T1000 (cell line): ENCODE data around the gene SELENOH.
"Not testable (repeated sequence)": the region's sequence is repeated elsewhere in the genome, so short reads cannot be mapped to it uniquely, and the experiment has no call there.

Source experiments
- DNase-seq: peaks from one replicate; lab custom pipeline; 2025; ENCODE audit warnings: mixed read lengths; lab: John Stamatoyannopoulos, UW

The SELENOH gene, protein sequence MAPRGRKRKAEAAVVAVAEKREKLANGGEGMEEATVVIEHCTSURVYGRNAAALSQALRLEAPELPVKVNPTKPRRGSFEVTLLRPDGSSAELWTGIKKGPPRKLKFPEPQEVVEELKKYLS

DNA sequence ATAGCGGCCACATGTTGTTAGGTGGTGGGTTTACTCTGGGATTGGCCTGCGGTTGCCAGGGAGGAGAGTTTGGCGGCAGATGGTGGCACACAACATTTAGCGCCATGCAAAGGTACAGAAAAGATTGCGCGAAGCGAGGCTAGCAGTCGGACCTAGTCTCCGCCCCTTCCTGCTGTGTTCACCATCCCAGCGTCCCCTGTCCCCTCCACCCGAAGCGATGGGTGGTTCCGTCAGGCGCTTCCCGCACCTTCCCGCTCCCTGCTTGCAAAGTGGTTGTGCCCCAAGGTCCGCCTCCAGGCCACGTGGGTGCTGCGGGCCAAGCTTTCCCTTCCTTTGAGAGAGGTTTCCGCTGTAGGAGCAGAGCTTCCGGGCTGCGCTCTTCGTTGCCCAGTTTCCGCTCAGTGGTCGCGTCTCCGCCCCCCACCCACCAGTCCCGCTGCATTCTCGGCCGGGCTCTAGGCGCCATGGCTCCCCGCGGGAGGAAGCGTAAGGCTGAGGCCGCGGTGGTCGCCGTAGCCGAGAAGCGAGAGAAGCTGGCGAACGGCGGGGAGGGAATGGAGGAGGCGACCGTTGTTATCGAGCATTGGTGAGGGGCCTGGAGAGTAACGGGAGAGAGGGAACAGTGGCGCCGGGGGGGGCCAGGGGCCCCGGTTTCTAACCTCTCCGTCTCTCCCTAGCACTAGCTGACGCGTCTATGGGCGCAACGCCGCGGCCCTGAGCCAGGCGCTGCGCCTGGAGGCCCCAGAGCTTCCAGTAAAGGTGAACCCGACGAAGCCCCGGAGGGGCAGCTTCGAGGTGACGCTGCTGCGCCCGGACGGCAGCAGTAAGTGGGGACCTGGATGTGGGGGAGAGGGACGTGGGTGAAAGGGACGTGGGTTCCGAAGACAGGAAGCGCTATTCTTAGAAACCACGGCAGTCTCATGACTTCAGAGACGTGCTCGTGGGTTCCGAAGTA, at the start of gene SELENOH:
Gene SELENOH (plus strand): TSS at position 360 of the 955 bp plus-strand sequence. CDS start 105 bp downstream, at position 465.
- peak; percentile 92 for DNase-seq

DNA sequence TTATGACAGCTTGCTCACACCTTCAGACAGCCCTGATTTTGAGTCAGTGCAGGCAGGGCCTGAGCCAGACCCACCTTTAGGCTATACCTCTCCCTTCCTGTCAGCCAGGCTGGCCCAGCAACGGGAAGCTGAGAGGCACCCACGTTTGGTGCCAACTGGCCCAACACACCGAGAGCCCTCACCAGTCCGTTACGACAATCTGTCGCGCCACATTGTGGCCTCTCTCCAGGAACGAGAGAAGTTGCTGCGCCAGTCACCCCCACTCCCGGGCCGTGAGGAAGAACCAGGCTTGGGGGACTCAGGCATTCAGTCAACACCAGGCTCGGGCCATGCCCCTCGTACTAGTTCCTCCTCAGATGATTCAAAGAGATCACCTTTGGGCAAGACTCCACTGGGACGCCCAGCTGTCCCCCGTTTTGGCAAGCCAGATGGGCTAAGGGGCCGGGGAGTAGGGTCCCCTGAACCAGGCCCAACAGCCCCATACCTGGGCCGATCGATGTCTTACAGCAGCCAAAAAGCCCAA, 42.4 kb upstream of the SELENOH start:
- no peak for DNase-seq

DNA sequence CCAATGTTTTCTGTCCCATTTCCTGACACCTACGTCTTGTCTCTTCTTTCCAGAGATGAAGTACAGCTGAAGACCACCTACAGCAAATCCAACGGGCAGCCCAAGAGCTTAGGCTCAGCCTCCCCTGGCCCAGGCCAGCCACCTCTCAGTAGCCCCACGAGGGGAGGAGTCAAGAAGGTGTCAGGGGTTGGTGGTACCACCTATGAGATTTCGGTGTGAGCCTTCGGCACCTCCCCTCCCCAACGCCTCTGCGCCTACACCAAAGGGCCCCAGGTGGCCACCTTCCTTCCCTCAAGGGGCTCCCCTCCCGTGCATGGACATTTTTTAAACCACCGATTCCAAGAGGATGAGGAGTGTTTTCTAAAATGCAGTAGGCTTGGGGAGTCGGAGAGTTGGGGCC, 41.5 kb upstream of the SELENOH start:
- DNase-seq: no peak

DNA sequence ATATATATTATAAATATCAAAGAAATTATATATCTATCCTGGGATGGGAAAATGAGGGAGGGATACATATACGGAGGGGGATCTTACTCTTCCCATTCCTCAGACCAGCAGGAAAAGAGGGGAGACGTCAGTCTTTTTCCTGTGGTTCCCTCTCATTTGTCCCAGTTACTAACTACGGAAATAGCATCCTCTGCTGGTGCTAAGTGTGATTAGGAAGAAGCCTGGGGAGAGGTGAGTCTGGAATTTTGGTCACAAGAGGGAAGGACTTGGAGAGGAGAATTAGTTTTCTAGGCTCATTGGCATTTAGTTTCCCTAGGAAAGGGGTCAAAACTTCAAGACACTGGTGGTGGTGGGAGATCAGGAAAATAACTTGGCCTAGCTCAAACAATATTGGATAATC, 40.9 kb upstream of the SELENOH start:
- DNase-seq: no peak

DNA sequence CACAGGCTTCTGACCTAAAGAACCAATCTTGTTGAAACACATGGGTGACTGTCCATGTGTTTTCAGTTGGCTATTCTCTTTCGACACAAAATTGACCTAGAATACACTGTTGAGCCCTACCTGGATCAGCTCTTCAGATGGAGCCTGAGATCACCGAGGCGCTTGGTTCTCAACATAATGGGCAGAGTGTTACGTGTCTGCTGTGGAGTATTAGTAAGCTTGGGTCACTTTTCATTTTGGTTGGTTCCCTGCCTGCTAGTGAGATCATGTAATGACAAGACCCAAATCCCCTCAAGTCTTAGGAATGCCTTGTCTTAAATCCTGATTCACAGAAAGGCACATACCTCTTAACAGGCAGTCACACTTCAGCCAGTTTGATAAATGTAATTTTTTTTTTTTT, 38.0 kb upstream of the SELENOH start:
- DNase-seq: no peak

DNA sequence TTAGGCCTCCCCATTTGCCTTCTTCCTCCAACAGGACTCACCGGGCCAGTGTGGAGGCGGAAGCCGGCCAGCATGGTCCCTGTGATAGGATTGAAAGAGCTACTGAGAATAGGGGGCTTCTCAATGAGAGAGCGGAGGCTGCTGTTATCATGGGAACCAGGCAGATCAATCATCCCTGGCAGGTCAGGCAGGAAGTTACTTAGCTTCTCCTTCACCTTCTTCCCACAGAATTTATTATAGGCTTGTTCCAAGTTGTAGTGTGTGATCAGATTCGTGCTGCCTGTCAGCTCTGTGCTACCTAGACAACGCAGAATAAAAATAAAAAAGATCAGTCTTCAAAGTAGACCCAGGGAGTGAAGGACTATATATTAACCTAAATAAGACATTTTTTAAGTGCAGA, 36.4 kb upstream of the SELENOH start:
- DNase-seq: no peak

DNA sequence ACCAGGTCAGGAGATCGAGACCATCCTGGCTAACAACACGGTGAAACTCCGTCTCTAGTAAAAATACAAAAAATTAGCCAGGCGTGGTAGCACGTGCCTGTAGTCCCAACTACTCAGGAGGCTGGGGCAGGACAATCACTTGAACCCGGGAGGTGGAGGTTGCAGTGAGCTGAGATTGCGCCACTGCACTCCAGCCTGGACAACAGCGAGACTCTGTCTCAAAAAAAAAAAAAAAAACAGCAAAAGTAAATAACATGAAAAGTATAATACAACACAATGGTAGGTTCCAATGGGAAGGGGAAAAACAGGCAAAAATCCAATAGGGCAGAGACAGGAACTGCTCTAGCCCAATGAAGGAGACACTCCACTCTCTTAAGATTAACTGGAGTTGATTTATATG, 35.9 kb upstream of the SELENOH start:
- DNase-seq: not testable (repeated sequence)

DNA sequence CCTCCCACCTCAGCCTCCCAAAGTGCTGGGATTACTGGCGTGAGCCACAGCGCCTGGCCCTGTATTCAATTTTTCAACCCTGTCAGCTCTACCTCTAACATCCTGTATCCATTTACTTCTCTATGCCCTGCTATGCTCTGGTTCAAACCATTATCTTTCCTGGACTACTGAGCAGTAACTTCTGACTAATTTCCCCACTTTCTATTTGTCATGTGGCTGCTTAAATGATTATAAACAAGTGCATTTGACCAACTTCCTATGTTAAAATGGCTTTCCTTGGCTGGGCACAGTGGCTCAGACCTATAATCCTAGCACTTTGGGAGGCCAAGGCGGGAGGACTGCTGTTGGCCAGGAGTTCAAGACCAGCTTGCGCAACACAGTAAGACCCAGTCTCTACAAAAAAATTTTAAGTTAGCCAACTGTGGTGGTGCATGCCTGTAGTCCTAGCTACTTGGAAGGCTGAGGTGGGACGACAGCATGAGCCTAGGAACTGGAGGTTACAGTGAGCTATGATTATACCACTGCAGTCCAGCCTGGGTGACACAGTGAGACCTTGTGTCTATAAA, 31.4 kb upstream of the SELENOH start:
- DNase-seq: no peak

DNA sequence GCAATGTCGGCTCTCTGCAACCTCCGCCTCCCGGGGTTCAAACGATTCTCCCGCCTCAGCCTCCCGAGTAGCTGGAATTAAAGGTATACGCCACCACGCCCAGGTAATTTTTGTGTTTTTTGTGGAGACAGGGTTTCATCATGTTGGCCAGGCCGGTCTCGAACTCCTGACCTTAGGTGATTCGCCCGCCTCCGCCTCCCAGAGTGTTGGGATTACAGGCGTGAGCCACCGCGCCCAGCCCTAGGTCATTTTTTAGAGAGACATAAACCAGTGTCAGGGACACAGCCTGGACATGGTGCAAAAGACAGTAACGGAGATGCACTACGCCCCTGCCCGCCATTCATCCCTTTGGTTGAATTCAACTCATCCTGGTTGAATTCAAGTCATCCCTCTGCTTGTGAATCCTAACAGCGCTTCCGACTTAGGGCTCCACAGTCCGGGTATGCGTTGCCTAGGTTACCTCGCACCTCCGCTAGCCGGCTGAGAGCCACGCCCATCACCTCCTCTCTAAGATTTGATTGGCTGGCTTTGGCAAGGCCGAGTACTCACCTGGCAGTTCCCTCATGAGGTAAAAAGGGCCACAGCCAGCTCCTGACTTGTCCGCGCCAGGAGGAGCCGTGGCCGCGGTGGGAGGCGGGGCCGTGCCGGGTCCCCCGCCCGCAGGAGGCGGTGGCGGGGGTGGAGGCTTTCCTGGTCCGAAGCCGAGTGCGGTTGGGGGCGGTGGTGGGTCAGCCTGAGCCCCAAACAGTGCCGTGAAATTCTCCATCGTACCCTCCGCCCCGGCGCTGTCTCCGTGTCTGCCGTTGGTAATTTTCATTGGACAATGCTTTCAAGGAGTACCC, 29.7 kb upstream of the SELENOH start, which contains the start of gene MED19:
Gene MED19 (minus strand): TSS at position 802 of the 842 bp plus-strand sequence. CDS start 36 bp downstream, at position 766.
- DNase-seq: peak; percentile 69

DNA sequence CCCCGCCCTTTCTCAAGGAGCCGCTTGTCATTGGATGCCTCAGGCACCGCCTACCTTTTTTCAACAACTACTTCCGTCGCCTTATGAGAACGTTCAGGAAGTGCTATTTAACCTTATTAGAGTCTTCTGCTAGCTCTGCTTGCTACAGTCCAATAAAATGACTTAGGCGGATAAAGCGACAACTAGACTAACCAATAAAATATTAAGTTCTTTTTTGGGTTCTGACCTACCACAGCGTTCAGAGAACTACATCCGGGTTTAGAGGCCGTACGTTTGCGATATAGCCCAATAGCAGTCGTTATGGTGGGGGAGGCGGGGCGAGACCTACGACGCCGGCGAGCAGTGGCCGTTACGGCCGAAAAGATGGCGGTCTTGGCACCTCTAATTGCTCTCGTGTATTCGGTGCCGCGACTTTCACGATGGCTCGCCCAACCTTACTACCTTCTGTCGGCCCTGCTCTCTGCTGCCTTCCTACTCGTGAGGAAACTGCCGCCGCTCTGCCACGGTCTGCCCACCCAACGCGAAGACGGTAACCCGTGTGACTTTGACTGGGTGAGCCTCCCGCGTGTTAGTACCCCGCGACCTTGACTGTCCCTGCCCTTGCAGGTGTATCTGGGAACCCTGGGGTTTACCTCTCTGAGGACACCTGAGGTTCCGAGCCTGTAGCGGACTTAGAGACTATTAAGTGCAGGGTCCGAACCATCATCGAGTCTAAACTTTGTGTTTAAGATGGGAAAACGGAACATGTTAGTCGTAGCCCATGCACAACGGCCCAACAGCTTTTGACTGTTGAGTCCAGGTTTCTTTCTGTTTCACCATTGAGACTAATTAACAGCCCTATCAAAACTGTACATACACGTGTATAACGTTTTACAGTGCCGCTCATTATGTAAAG, 28.8 kb upstream of the SELENOH start, which contains the start of gene TMX2:
Gene TMX2 (plus strand): TSS at position 338 of the 895 bp plus-strand sequence. CDS start 26 bp downstream, at position 364.
- DNase-seq: peak; percentile 90

DNA sequence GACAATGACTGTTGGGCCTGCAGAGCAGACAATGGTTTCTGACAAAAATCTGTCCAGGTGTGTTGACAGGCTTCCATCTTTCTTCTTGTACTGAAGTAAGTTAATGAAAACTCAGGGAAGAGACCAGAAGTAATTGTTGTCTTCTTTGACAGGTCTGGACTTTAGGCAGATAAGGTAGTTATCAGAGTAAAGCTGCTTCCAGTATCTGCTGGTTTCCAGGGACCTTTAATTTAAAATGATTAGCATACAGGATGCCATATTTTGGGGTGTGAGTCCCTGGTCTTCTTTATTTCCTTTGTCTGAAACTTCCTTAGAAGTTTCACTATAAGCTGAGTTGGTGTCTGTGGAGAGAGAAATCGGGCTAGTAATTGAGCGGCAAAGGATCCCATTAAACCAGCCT, 27.5 kb upstream of the SELENOH start:
- DNase-seq: no peak

DNA sequence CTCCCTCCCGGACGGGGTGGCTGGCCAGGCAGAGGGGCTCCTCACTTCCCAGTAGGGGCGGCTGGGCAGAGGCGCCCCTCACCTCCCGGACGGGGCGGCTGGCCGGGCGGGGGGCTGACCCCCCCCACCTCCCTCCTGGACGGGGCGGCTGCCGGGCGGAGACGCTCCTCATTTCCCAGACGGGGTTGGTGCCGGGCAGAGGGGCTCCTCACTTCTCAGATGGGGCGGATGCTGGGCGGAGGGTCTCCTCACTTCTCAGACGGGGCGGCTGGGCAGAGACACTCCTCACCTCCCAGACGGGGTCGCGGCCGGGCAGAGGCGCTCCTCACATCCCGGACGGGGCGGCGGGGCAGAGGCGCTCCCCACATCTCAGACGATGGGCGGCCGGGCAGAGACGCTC, 24.6 kb upstream of the SELENOH start:
- DNase-seq: not testable (repeated sequence)

DNA sequence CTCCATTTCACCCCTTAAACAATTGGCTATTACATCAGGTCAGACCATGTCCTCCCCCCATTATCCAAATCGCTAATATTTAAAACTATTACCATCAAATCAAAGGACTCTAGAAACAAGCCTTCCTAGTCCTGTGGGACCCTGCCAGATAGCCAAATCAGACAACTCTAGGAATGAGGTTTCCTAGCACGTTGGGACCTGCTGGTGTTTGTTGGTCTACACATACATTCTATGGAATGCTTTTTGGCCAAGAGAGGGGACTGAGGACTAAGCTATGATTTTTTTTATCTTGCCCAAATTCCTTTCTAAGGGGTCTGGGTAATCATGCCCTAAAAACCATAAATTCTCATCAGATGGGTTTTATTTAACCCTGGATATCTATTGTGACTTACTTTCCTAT, 14.1 kb upstream of the SELENOH start:
- DNase-seq: no peak

DNA sequence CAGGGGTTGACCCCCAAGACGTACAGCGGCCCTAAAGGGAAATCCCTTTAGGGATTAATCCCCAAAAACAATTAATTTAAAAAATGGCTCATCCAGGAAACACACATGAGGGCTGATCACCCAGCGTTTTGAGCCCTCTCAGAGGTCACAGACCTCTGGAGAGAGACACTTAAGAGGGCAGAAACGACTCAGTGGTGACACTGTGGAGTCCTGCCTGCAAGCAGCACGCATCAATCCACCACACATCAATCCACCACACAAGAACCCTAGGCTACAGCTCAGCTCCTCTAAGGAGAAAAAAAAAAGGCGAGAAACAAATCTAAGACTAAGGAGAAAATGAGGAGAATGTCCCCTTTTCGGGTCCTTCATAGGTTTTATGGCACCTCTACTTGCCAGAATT, 12.5 kb upstream of the SELENOH start:
- DNase-seq: no peak

DNA sequence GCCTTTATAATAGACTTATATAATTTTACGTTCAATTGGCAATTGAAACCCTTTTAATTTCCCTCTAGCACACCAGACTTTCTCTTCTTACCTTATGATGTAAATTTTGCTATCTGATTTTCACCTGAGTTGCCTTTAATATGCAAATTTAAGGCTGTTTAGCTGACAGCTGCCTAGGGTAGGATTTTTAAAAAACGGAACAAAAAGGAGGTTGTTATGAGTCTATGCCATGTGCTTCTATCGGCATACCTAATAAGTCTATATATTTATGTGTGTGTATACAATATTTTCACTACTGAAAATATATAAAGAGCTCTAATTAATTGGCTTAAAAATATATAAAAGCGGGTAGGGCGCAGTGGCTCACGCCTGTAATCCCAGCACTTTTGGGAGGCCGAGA, 11.8 kb upstream of the SELENOH start:
- no peak for DNase-seq

DNA sequence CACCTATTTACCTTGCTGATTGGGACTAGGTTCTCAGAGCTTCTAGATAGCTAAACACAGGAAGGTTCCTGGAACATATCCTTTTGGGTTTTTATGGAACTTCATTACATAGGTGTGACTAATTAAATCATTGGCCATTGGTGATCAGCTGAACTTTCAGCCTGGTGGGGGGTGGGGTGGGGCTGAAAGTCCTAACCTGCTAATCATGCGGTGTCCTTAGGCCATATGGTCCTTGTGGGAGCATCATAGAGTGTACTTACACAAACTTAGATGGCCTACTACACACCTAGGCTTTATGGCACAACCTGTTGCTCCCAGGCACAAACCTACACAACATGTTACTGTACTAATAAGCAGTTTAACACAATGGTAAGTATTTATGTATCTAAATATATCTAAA, 8.6 kb upstream of the SELENOH start:
- DNase-seq: no peak

DNA sequence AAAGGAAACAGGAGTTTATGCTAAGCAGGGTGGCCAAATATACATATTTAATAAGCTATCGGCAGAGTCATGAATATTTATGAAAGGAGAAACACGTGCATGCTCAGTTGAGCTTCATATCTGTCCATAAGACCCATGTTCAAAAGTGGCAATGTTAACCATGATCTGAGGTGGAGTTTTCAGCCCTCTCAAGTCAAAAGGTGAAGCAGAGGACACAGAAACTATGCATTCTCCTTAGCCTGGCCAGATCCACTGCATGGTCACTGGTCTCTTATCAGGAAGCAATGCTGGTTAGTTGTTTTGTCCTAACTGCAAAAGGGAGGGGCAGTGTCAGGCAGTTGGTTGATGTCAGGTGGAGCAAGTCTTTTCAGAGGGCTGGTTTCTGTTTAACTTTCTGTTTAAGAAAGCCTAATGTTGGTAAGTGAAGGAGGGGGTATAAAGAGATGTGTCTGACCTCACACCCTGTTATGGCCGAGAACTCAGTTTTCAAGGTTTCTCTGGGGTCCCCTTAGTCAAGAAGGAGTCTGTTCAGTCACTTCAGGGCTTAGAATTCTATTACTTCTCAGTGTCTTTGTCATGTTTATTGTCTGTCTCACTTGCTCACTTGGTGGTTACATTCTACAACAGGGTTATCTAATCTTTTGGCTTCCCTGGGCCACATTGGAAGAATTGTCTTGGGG, 5.5 kb upstream of the SELENOH start:
- no peak for DNase-seq

DNA sequence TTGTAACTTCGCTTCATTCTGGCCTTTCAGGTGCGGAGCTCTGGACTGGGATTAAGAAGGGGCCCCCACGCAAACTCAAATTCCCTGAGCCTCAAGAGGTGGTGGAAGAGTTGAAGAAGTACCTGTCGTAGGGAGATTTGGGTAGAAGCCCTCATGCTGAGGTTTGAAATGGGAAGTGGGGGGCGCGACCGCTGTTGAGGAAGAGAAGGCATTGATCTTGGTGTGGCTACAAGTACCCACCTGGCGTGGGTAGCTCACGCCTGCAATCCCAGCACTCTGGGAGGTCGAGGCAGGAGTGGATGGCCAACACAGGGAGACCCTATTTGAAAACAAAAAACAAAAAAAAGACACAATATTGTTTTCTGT, 779 bp downstream of the SELENOH start:
- DNase-seq: no peak

DNA sequence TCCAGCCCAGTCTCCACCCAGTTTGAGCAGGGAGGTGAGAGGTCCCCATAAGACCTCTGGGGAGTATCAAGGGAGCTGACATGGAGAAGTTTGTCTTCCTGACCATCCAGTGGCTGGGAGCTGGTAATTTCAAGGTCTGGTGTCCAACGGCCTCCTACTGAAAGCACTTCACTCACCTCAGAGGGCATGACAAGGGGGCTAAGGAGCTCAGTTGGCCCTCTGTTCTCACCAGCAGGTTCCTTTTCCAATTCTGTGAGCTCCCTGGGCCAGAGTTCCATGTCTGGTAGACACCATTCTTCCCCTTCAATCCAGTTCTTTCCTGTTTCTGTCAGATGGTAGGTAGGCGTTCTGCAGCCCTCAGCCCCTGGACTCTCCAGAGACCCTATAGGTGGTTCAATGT, 3.1 kb downstream of the SELENOH start:
- no peak for DNase-seq

DNA sequence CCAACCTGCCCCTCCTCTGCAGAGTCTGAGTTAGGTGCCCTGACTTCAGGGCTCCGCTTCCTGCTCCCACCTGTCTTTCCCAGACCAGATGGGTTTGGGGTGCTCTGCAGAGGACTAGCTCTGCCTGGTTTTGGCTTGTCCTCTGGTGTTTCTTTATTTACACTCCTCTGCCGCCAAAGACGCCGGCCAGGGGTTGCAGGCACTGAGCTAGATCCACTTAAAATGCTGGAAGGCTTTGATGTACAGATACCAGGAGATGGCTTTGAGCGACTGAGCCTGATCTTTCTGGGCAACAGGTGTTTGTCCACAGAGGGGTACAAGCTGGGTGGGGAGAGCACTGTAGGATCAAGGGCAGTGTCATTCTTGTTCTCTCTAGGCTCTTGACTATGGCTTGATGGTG, 3.9 kb downstream of the SELENOH start:
- no peak for DNase-seq
